Heart left ventricle (tissue), 16 donors: Measurements from ENCODE around the gene TYW5. TPM values are rescaled to one million over a fixed set of nuclear protein-coding genes. Genes with fewer than 3 reads are reported as not detected.

Source experiments
- ATAC-seq, 4 donors: fragments of 200-7000 bp; cut with Tn5 transposase; one replicate each; pipeline ENCODE4 v1.9.1; 2020 to 2022; ENCODE audit warnings: moderate library complexity in 4 of 4, mild to moderate bottlenecking in 3 of 4, moderate number of reproducible peaks in 1 of 4
- DNase-seq, 5 donors: peaks; one replicate each; pipeline ENCODE4 v3.0.0-alpha.2; 2020
- H3K27ac ChIP-seq, 12 donors: fragments of 200-600 bp; sonication (generic) in 4 of 12; one replicate each; pipeline versions ENCODE4 v1.5.0 to v1.8.0; 2016 to 2022; ENCODE audit warnings: mild to moderate bottlenecking in 2 of 12
- H3K27me3 ChIP-seq, 9 donors: fragments of 200-600 bp; sonication (generic) in 2 of 9; one replicate each; pipeline versions ENCODE4 v1.5.1 to v1.8.0; 2016 to 2022; ENCODE audit warnings: mild to moderate bottlenecking in 3 of 9
- H3K36me3 ChIP-seq, 9 donors: fragments of 200-600 bp; sonication (generic) in 2 of 9; one replicate each; pipeline versions ENCODE4 v1.5.0 to v1.8.0; 2018 to 2022; ENCODE audit warnings: mild to moderate bottlenecking in 2 of 9
- H3K4me1 ChIP-seq, 12 donors: fragments of 200-600 bp; sonication (generic) in 4 of 12; one replicate each; pipeline versions ENCODE4 v1.5.0 to v1.8.0; 2016 to 2022; ENCODE audit warnings: mild to moderate bottlenecking in 3 of 12
- H3K4me3 ChIP-seq, 12 donors: fragments of 200-600 bp; sonication (generic) in 4 of 12; one replicate each; pipeline versions ENCODE4 v1.5.0 to v1.8.0; 2017 to 2022; ENCODE audit warnings: mild to moderate bottlenecking in 9 of 12, moderate library complexity in 4 of 12
- H3K9me3 ChIP-seq, 12 donors: fragments of 200-600 bp; sonication (generic) in 4 of 12; one replicate each; pipeline versions ENCODE4 v1.5.0 to v1.8.0; 2016 to 2022; ENCODE audit warnings: mild to moderate bottlenecking in 1 of 12
- POLR2A ChIP-seq, 2 donors: fragments of 450-650 bp; IDR thresholded peaks; one replicate each; pipeline ENCODE4 v1.6.1; 2017; ENCODE audit warnings: antibody characterized with exemption in 2 of 2, mild to moderate bottlenecking in 2 of 2, moderate library complexity in 2 of 2
- WGBS, 4 donors: extraction: QIAGEN DNeasy Blood & Tissue Kit in 2 of 4; methylation state at CpG; one replicate each; pipeline versions ENCODE4 v1.1.5 to v1.1.7; 2013 to 2018; 5-methylcytosine and 5-hydroxymethylcytosine counted together
- intact Hi-C, 10 donors: fragments of 100-400 bp; cut with DNase I; formaldehyde crosslinking; loops; one replicate each; pipeline versions ENCODE4 v1.11.1 to v1.14.2; 2022
- polyA plus RNA-seq, 2 donors: library from polyadenylated mRNA; stranded (reverse); fragments of 200-250 nt; gene quantifications; one replicate each; pipeline ENCODE4 v1.2.3, GENCODE V29; 2013
- total RNA-seq, 9 donors: library from RNA; depleted of rRNA in 2 of 9; stranded (reverse); fragments of >200 nt in 2 of 9; fragmentation: NEBNext Ultra II Directional in 3 of 9; extraction: Animal tissue kit (Norgen Biotek cat#: 25700) in 3 of 9; gene quantifications; one replicate each; pipeline versions ENCODE4 v1.1.0 to v1.2.4, GENCODE V29; 2016 to 2023
- TF ChIP-seq, protein P1 (sequence below), 12 donors: fragments of 200-600 bp; sonication (generic) in 4 of 12; IDR thresholded peaks; one replicate each; pipeline versions ENCODE4 v1.5.0 to v1.8.0; 2018 to 2022; ENCODE audit warnings: antibody characterized with exemption in 12 of 12, mild to moderate bottlenecking in 5 of 12
- donor health status: ischemic (EF 13 %, LVEDD 7.1; RV severe dilation, severe dysfunction).
- donor health status: healthy with polysubstance abuse.
- donor health status: DM: no; HTN: yes; CAD: no.
- donor health status: DM: no; HTN: no; CAD: no.
- donor health status: ischemic (EF 25% LVEDD 6.9; RV normal size, moderate dysfunction).
- donor health status: ischemic (EF 25% LVEDD 5.7; RV mildly dilated, moderate dysfunction).
- donor health status: healthy.
- donor health status: DM: yes; HTN: yes; CAD: no.
- donor health status: ischemic (EF 35%, LVEDD 5.7; RV mildly dilated, moderate dysfunction).
- donor health status: nonischemic (EF 11% LVEDD 7.7; RV severe dilation, severe dysfunction).
- donor health status: DM: yes; HTN: yes; CAD: no.
- donor health status: PGD.
- donor health status: ischemic (EF 29% LVEDD 5.4; RV normal size, mild dysfunction).
- donor health status: nonischemic (EF 23%, LVEDD 6.1; RV moderate dilation, normal function).

The TYW5 gene
- total and polyA plus RNA-seq, 11 donors = 1.4 to 4.4 (median 3.0) TPM

DNA sequence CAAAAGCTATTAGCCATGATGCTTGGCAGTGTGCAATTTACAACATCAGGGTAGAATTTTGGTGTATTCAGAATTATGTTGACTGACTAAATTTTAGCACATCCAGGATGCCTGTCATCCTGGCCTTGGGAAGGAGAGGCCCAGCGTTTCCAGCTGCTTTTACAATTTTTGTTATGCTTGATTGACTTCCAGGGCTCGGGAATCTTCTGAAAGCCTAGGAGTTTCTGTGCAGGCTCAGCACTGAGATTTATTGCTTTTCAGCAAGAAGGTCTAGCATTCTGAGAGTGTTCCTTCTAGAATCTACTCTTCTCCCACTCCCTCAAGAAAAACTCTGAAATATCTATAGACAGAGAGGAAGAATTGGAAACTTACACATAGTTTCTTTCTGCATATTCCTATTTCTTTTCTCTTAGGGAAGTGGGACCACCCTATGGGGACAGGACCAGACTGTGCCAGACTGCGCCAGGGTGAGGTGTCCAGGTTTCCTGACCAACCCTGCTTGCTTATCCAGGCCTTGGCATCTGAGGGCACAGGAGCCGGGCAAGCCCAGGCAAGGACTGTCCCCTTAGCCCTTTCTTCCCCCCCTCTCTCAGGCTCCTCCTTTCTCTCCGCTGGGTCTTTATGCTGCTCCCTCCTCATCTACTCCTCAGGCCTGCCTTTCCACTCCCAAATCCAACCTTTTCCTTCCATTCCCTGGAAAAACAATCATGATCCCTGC lies 27.0 kb upstream of the TYW5 start:
- Histone ChIP-seq H3K27ac (no peak overlapping the region), H3K36me3 (no peaks in the 10 kb centered on the region), H3K27me3 (no peaks in the 10 kb centered on the region), H3K9me3 (no peaks in the 10 kb centered on the region), H3K4me1 (peaks cover 0 to 15% (median 2%) of the 10 kb centered on the region in 12 donors), H3K4me3 (no peak overlapping the region)
- intact Hi-C loops = loop anchor here in 8 of 10 donors (5.0 to 10.0 kb wide), 7 partner anchors 183 to 720 kb away; partner anchors contain the start of gene SPATS2L (in 5 of the 8)
- ATAC-seq (no peak), DNase-seq (no peak)
- 82 to 86% (median 84%) methylated on average over 5 of the region's 5 CpGs for WGBS, 4 donors
- TF ChIP-seq POLR2A (IDR thresholded peaks at IDR 0.05) = no peak

DNA sequence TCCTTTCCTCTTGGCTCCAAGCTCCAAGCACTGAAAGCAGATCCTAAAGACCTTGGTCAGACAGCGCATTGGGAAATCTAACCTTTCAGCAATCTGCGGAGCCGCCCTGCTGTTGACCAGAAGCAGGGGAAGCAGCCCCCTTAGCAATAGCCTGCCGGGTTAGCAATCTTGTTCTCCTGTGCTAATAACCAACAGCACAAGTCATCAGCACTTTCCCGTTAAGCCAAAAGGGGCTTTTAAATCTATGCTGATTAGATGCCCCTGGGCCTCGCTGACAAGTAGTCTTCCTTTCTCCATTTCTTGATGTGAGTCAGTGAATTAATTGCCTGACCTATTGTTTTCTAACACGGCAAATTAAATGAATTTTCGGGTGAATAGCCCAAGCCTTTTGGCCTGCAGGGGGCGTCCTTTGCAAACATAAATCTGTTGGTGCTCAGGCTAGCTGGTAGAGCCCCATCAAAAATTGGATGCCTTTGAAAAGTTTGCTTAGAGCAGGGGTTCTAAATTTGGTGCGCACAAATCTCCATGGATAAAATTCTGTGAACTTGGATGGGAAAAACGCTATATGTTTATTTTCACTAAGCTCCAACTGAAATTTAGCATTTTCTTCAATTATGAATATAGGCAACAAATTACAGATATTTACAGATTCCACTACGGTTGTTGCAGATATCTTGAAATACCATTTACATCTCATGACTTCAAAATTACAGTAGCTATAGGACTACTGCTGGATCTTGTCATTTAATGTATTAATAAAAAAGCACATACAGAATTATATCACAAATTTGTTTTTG lies 24.7 kb upstream of the TYW5 start:
- TF ChIP-seq POLR2A (IDR thresholded peaks at IDR 0.05) = no peak
- TF ChIP-seq, protein P1, sequence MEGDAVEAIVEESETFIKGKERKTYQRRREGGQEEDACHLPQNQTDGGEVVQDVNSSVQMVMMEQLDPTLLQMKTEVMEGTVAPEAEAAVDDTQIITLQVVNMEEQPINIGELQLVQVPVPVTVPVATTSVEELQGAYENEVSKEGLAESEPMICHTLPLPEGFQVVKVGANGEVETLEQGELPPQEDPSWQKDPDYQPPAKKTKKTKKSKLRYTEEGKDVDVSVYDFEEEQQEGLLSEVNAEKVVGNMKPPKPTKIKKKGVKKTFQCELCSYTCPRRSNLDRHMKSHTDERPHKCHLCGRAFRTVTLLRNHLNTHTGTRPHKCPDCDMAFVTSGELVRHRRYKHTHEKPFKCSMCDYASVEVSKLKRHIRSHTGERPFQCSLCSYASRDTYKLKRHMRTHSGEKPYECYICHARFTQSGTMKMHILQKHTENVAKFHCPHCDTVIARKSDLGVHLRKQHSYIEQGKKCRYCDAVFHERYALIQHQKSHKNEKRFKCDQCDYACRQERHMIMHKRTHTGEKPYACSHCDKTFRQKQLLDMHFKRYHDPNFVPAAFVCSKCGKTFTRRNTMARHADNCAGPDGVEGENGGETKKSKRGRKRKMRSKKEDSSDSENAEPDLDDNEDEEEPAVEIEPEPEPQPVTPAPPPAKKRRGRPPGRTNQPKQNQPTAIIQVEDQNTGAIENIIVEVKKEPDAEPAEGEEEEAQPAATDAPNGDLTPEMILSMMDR (IDR thresholded peaks at IDR 0.05) = peak; percentile 84 to 96 (median 88)
- DNase-seq (peak; percentile 76 to 88 (median 79)), ATAC-seq (peak in 3 of 4 donors; percentile 75 to 82 (median 79))
- Histone ChIP-seq H3K9me3 (no peaks in the 10 kb centered on the region), H3K36me3 (no peaks in the 10 kb centered on the region), H3K4me3 (peak overlapping the region in 5 of 12 donors; percentile 9 to 36 (median 23)), H3K27ac (no peak overlapping the region), H3K4me1 (peaks cover 0 to 9% (median 1%) of the 10 kb centered on the region in 12 donors), H3K27me3 (no peaks in the 10 kb centered on the region)
- intact Hi-C loops = loop anchor here (2.0 to 10.0 kb wide), 12 partner anchors 185 to 725 kb away; partner anchors contain the start of gene SPATS2L (in 6 of the 10)
- 14 to 15% (median 15%) methylated on average over 12 of the region's 12 CpGs for WGBS, 4 donors

DNA sequence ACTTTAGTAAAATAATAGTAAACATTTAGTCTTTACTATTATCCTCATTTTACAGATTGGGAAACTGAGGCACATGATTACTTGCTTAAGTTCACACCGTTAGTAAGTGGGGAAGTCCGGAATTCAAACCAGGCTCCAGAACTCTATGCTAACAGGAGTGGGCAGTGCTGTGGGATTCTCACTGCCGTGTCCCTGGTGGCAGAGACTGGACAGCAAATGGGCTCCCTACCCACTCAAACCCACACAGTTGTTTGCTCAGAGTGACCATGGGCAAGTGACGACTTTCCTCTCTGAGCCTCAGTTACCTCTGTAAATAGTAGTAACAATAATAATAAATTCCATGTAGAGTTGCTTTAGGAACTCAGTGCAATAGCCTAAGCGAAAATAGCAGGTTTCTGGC lies 24.1 kb upstream of the TYW5 start:
- DNase-seq = no peak
- peaks cover 0 to 9% (median 1%) of the 10 kb centered on the region in 12 donors for H3K4me1 ChIP-seq
- peak overlapping the region in 4 of 12 donors; percentile 9 to 36 (median 27) for H3K4me3 ChIP-seq
- TF ChIP-seq, protein P1 (IDR thresholded peaks at IDR 0.05) = no peak
- no peak for TF ChIP-seq POLR2A (IDR thresholded peaks at IDR 0.05)
- ATAC-seq = peak in 1 of 4 donors; percentile 24
- H3K36me3 ChIP-seq = peaks cover 0 to 4% (median 0%) of the 10 kb centered on the region in 9 donors
- WGBS, 4 donors = 70 to 77% (median 73%) methylated on average over 5 of the region's 5 CpGs
- H3K27ac ChIP-seq = no peak overlapping the region
- intact Hi-C loops = loop anchor here in 8 of 10 donors (5.0 to 10.0 kb wide), 3 partner anchors 498 to 725 kb away; no protein-coding TSS in a partner anchor
- no peaks in the 10 kb centered on the region for H3K9me3 ChIP-seq
- no peaks in the 10 kb centered on the region for H3K27me3 ChIP-seq

DNA sequence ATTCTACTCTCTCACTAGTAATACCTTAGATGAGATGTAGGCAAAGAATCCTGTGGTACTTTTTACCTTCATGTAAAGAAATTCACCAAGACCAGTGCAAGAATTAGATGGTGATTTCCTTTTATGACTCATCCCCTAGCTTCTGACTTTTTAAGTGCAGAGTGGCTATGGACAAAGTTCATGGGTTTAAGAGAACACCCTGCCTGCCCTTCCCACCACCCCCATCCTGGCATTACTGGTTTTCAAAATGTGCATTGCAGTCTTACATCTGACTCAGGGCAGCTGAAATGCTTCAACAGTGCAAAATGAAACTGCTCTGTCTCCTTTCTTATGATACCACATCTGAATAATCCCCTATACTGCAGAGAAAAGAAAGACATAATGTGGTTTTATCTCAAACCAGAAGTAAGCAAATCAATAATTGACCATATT lies 22.7 kb upstream of the TYW5 start:
- TF ChIP-seq, protein P1 (IDR thresholded peaks at IDR 0.05) = no peak
- no peak for TF ChIP-seq POLR2A (IDR thresholded peaks at IDR 0.05)
- Histone ChIP-seq H3K4me1 (peaks cover 0 to 9% (median 1%) of the 10 kb centered on the region in 12 donors), H3K36me3 (peaks cover 0 to 6% (median 0%) of the 10 kb centered on the region in 9 donors), H3K4me3 (no peak overlapping the region), H3K9me3 (no peaks in the 10 kb centered on the region), H3K27ac (no peak overlapping the region), H3K27me3 (no peaks in the 10 kb centered on the region)
- no peak for DNase-seq
- intact Hi-C loops = loop anchor here in 8 of 10 donors (5.0 to 10.0 kb wide), 3 partner anchors 499 to 727 kb away; no protein-coding TSS in a partner anchor
- ATAC-seq = no peak
